CD14-positive monocyte (primary cell): ENCODE data around the gene STX8. TPM values are rescaled to one million over a fixed set of nuclear protein-coding genes. Genes with fewer than 3 reads are reported as not detected.
A peak's percentile ranks its signal among the peaks of the same experiment; 100 is the strongest.

Source experiments
- DNase-seq, 3 donors: peaks; one replicate each; pipeline ENCODE4 v3.0.0-alpha.2; 2011 to 2022
- H2AFZ ChIP-seq: 2 replicates; pipeline ENCODE4 v1.6.0; 2012; ENCODE audit warnings: mild to moderate bottlenecking, low read depth, low read length, inconsistent platforms; ENCODE audit not compliant: insufficient read depth, poor library complexity, severe bottlenecking
- H3K27ac ChIP-seq, 2 donors: 1 replicate in 1 of 2; 2 replicates in 1 of 2; pipeline ENCODE4 v1.5.1; 2012 to 2013; ENCODE audit warnings: low read length in 2 of 2, control low read depth in 1 of 2, inconsistent platforms in 1 of 2, low read depth in 1 of 2, mild to moderate bottlenecking in 1 of 2
- H3K27me3 ChIP-seq, 2 donors: one replicate each; pipeline versions ENCODE4 v1.6.0 to v1.6.1; 2011 to 2013; ENCODE audit warnings: low read length in 2 of 2; ENCODE audit not compliant: control insufficient read depth in 2 of 2, insufficient read depth in 2 of 2
- H3K36me3 ChIP-seq, 2 donors: replicated peaks in 1 of 2; 1 replicate in 1 of 2; 2 replicates in 1 of 2; pipeline versions ENCODE4 v1.5.1 to v1.6.1; 2012 to 2013; ENCODE audit warnings: low read length in 2 of 2, control low read depth in 1 of 2, inconsistent platforms in 1 of 2, mild to moderate bottlenecking in 1 of 2; ENCODE audit not compliant: insufficient read depth in 2 of 2, control insufficient read depth in 1 of 2
- H3K4me1 ChIP-seq, 2 donors: 1 replicate in 1 of 2; 2 replicates in 1 of 2; pipeline versions ENCODE4 v1.5.1 to v1.6.1; 2012 to 2013; ENCODE audit warnings: low read length in 2 of 2, control low read depth in 1 of 2, inconsistent platforms in 1 of 2, mild to moderate bottlenecking in 1 of 2, moderate library complexity in 1 of 2; ENCODE audit not compliant: insufficient read depth in 2 of 2, control insufficient read depth in 1 of 2
- H3K4me2 ChIP-seq: replicated peaks from 2 replicates; pipeline ENCODE3; 2012; ENCODE audit warnings: low read length, moderate library complexity, mild to moderate bottlenecking; ENCODE audit not compliant: poor library complexity, severe bottlenecking; ENCODE audit errors: extremely low read depth
- H3K4me3 ChIP-seq, 3 experiments: fragments of 200-600 bp in 1 of 3; sonication (generic) in 1 of 3; replicated peaks in 1 of 3; 1 replicate in 2 of 3; 2 replicates in 1 of 3; pipeline ENCODE4 v1.5.1; 2011 to 2013; ENCODE audit warnings: low read length in 3 of 3, mild to moderate bottlenecking in 3 of 3, control low read depth in 2 of 3, low read depth in 2 of 3, inconsistent platforms in 1 of 3, moderate library complexity in 1 of 3
- H3K79me2 ChIP-seq: 2 replicates; pipeline ENCODE4 v1.6.0; 2012; ENCODE audit warnings: mild to moderate bottlenecking, control low read depth, inconsistent platforms, low read length, moderate library complexity; ENCODE audit not compliant: insufficient read depth
- H3K9ac ChIP-seq: 2 replicates; pipeline ENCODE4 v1.6.0; 2017; ENCODE audit warnings: low read length, mild to moderate bottlenecking; ENCODE audit not compliant: insufficient read depth, poor library complexity, severe bottlenecking
- H3K9me3 ChIP-seq, 2 donors: replicated peaks in 1 of 2; 1 replicate in 1 of 2; 2 replicates in 1 of 2; pipeline versions ENCODE4 v1.5.1 to v1.6.1; 2012 to 2013; ENCODE audit warnings: low read length in 2 of 2, control low read depth in 1 of 2; ENCODE audit not compliant: control insufficient read depth in 1 of 2, insufficient read depth in 1 of 2
- H4K20me1 ChIP-seq: 2 replicates; pipeline ENCODE4 v1.6.0; 2012; ENCODE audit warnings: mild to moderate bottlenecking, low read length, control low read depth, moderate library complexity; ENCODE audit not compliant: insufficient read depth
- H3K27ac Mint-ChIP-seq, 7 donors: one replicate each; pipeline ENCODE4 v1.8.0; 2020; ENCODE audit warnings: mild to moderate bottlenecking in 7 of 7, mixed read lengths in 7 of 7, moderate library complexity in 6 of 7, inconsistent platforms in 2 of 7
- H3K27me3 Mint-ChIP-seq, 3 donors: one replicate each; pipeline ENCODE4 v1.8.0; 2021 to 2022; ENCODE audit warnings: low read depth in 3 of 3, mild to moderate bottlenecking in 3 of 3, mixed read lengths in 3 of 3, moderate library complexity in 3 of 3, inconsistent platforms in 1 of 3
- H3K36me3 Mint-ChIP-seq, 2 donors: one replicate each; pipeline ENCODE4 v1.8.0; 2020; ENCODE audit warnings: mixed read lengths in 2 of 2, inconsistent platforms in 1 of 2, mild to moderate bottlenecking in 1 of 2
- H3K4me1 Mint-ChIP-seq: one replicate; pipeline ENCODE4 v1.8.0; 2020; ENCODE audit warnings: mild to moderate bottlenecking, mixed read lengths
- H3K4me3 Mint-ChIP-seq, 2 donors: one replicate each; pipeline ENCODE4 v1.8.0; 2020; ENCODE audit warnings: mild to moderate bottlenecking in 2 of 2, mixed read lengths in 2 of 2, moderate library complexity in 1 of 2
- H3K9me3 Mint-ChIP-seq, 7 donors: one replicate each; pipeline ENCODE4 v1.8.0; 2020 to 2022; ENCODE audit warnings: mixed read lengths in 7 of 7, mild to moderate bottlenecking in 6 of 7, moderate library complexity in 6 of 7, inconsistent platforms in 2 of 7
- WGBS: methylation state at CpG from one replicate; pipeline ENCODE4 v1.1.5; 2013; ENCODE audit warnings: missing lambda C conversion rate; ENCODE audit not compliant: insufficient coverage; 5-methylcytosine and 5-hydroxymethylcytosine counted together
- intact Hi-C, 2 donors: fragments of 100-400 bp; cut with micrococcal nuclease; formaldehyde crosslinking; loops; one replicate each; pipeline versions ENCODE4 v1.15.0 to v1.15.1; 2023
- polyA plus RNA-seq, 3 donors: library from polyadenylated mRNA; depleted of rRNA in 1 of 3; unstranded in 2 of 3; stranded (reverse) in 1 of 3; fragments of 300-500 nt in 2 of 3; fragments of >200 nt in 1 of 3; fragmentation: Illumina TruSeq in 2 of 3; gene quantifications; 1 replicate in 2 of 3; 2 replicates in 1 of 3; pipeline ENCODE4 v1.2.3, GENCODE V29; 2012 to 2021
- TF ChIP-seq, protein P1 (sequence below): fragments of 200-600 bp; IDR thresholded peaks from one replicate; pipeline ENCODE4 v1.8.0; 2022; ENCODE audit warnings: antibody characterized with exemption, mild to moderate bottlenecking

STX8 gene
- polyA plus RNA-seq, 3 donors: 44.4 to 170 (median 142) TPM

DNA sequence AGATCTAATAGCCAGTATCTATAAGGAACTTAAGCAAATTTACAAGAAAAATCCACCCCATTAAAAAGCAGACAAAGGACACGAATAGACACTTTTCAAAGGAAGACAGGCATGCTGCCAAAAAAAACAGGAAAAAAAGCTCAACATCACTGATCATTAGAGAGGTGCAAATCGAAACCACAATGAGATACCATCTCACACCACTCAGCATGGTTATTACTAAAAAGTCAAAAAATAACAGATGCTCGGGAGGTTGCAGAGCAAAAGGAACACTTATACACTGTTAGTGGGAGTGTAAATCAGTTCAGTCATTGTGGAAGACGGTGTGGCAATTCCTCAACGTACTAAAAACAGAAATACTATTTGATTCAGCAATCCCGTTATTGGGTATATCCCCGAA lies 9.6 kb downstream of the STX8 start:
- H3K36me3 Mint-ChIP-seq: peaks cover 54 to 78% of the 10 kb centered on the region in 2 donors
- H3K27me3 ChIP-seq: no peaks in the 10 kb centered on the region
- no peaks in the 10 kb centered on the region for H3K27me3 Mint-ChIP-seq
- peaks cover 0 to 6% (median 1%) of the 10 kb centered on the region in 7 donors for H3K9me3 Mint-ChIP-seq
- peaks cover 20 to 70% of the 10 kb centered on the region in 2 donors for H3K36me3 ChIP-seq
- no peak overlapping the region for H3K4me3 ChIP-seq
- H3K4me1 ChIP-seq: no peaks in the 10 kb centered on the region
- H3K27ac ChIP-seq: no peak overlapping the region
- intact Hi-C loops: no loop called here
- H2AFZ ChIP-seq: no peak overlapping the region
- peaks cover 3% of the 10 kb centered on the region for H3K4me1 Mint-ChIP-seq
- WGBS: 76% methylated on average over 2 of the region's 7 CpGs
- H3K4me3 Mint-ChIP-seq: no peak overlapping the region
- TF ChIP-seq, protein P1, sequence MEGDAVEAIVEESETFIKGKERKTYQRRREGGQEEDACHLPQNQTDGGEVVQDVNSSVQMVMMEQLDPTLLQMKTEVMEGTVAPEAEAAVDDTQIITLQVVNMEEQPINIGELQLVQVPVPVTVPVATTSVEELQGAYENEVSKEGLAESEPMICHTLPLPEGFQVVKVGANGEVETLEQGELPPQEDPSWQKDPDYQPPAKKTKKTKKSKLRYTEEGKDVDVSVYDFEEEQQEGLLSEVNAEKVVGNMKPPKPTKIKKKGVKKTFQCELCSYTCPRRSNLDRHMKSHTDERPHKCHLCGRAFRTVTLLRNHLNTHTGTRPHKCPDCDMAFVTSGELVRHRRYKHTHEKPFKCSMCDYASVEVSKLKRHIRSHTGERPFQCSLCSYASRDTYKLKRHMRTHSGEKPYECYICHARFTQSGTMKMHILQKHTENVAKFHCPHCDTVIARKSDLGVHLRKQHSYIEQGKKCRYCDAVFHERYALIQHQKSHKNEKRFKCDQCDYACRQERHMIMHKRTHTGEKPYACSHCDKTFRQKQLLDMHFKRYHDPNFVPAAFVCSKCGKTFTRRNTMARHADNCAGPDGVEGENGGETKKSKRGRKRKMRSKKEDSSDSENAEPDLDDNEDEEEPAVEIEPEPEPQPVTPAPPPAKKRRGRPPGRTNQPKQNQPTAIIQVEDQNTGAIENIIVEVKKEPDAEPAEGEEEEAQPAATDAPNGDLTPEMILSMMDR: no peak
- H3K79me2 ChIP-seq: peaks cover 9% of the 10 kb centered on the region
- peaks cover 7% of the 10 kb centered on the region for H4K20me1 ChIP-seq
- H3K9ac ChIP-seq: no peak overlapping the region
- H3K27ac Mint-ChIP-seq: peak overlapping the region in 1 of 7 donors; percentile 1
- H3K9me3 ChIP-seq: no peaks in the 10 kb centered on the region
- no peak for DNase-seq
- H3K4me2 ChIP-seq: no peak overlapping the region

DNA sequence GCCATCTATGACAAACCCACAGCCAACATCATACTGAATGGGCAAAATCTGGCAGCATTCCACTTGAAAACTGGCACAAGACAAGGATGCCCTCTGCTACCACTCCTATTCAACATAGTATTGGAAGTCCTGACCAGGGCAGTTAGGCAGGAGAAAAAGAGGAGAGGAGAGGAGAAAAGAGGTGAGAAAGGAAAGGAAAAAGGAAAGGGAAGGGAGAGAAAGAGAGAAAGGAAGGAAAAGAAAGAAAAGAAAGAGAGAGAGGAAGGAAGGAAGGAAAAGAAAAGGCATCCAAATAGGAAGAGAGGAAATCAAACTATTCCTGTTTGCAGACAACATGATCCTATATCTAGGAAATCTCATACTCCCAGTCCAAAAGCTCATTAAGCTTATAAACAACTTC lies 11.5 kb downstream of the STX8 start:
- no peak overlapping the region for H3K9ac ChIP-seq
- H3K9me3 ChIP-seq: no peaks in the 10 kb centered on the region
- no peak for DNase-seq
- H3K27me3 Mint-ChIP-seq: no peaks in the 10 kb centered on the region
- H3K36me3 Mint-ChIP-seq: peaks cover 46 to 69% of the 10 kb centered on the region in 2 donors
- peak overlapping the region in 1 of 7 donors; percentile 72 for H3K27ac Mint-ChIP-seq
- H3K4me3 Mint-ChIP-seq: no peak overlapping the region
- peaks cover 12 to 52% of the 10 kb centered on the region in 2 donors for H3K36me3 ChIP-seq
- peaks cover 3% of the 10 kb centered on the region for H3K4me1 Mint-ChIP-seq
- no peak overlapping the region for H2AFZ ChIP-seq
- TF ChIP-seq, protein P1: no peak
- H3K79me2 ChIP-seq: no peaks in the 10 kb centered on the region
- intact Hi-C loops: no loop called here
- no peak overlapping the region for H3K27ac ChIP-seq
- no peaks in the 10 kb centered on the region for H3K27me3 ChIP-seq
- no peak overlapping the region for H3K4me2 ChIP-seq
- no peak overlapping the region for H3K4me3 ChIP-seq
- H3K9me3 Mint-ChIP-seq: peaks cover 0 to 6% (median 1%) of the 10 kb centered on the region in 7 donors
- peaks cover 7% of the 10 kb centered on the region for H4K20me1 ChIP-seq
- no peaks in the 10 kb centered on the region for H3K4me1 ChIP-seq
